Measurements from ENCODE around the gene RAB40C. TPM values are rescaled to one million over a fixed set of nuclear protein-coding genes. Genes with fewer than 3 reads are reported as not detected.

RAB40C gene
- total RNA-seq, 1 donor from 2014 or later, result 31.6 TPM

DNA sequence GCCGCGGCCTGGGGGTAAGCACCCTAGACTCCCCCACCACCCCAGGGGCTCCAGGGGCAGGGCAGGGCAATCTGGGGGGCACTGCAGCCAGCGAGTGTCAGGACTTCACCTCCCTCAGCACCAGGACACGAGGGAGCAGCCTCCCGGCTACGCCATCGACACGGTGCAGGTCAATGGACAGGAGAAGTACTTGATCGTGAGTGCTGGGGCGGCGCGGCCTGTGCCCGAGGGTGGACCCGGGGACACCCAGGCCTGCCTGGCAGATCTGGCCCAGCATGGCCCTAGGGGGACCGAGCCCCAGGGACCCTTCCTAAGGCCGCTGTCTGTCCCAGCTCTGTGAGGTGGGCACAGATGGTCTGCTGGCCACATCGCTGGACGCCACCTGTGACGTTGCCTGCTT, 82.5 kb downstream of the RAB40C start:
- H3K9me3 Mint-ChIP-seq, result no peaks in the 10 kb centered on the region
- no peak for DNase-seq (ENCODE audit: low read depth, low spot score)
- H3K27ac Mint-ChIP-seq (ENCODE audit: unreplicated experiment), result no peak overlapping the region
- peaks cover 8% of the 10 kb centered on the region for H3K4me1 Mint-ChIP-seq
- H3K4me3 Mint-ChIP-seq, result peak overlapping the region; percentile 61
- H3K36me3 Mint-ChIP-seq (ENCODE audit: low read depth), result no peaks in the 10 kb centered on the region
- TF ChIP-seq, protein P1, sequence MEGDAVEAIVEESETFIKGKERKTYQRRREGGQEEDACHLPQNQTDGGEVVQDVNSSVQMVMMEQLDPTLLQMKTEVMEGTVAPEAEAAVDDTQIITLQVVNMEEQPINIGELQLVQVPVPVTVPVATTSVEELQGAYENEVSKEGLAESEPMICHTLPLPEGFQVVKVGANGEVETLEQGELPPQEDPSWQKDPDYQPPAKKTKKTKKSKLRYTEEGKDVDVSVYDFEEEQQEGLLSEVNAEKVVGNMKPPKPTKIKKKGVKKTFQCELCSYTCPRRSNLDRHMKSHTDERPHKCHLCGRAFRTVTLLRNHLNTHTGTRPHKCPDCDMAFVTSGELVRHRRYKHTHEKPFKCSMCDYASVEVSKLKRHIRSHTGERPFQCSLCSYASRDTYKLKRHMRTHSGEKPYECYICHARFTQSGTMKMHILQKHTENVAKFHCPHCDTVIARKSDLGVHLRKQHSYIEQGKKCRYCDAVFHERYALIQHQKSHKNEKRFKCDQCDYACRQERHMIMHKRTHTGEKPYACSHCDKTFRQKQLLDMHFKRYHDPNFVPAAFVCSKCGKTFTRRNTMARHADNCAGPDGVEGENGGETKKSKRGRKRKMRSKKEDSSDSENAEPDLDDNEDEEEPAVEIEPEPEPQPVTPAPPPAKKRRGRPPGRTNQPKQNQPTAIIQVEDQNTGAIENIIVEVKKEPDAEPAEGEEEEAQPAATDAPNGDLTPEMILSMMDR (conservative IDR thresholded peaks at IDR 0.05), result no peak
- H3K27me3 Mint-ChIP-seq (ENCODE audit: low read depth), result peaks cover 12% of the 10 kb centered on the region

DNA sequence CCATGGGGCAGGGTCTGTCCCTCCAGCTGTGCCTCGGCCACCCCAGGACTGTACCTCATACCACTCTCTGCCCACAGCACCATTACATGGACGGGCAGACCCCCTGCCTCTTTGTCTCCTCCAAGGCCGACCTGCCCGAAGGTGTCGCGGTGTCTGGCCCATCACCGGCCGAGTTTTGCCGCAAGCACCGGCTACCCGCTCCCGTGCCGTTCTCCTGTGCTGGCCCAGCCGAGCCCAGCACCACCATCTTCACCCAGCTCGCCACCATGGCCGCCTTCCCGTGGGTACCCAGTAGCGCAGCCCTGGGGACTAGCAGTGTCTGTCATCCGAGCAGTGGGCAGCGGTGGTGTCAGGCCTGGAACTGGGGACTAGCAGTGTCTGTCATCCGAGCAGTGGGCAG, 83.0 kb downstream of the RAB40C start:
- no peak for DNase-seq (ENCODE audit: low read depth, low spot score)
- no peak overlapping the region for H3K27ac Mint-ChIP-seq (ENCODE audit: unreplicated experiment)
- H3K4me3 Mint-ChIP-seq, result peak overlapping the region; percentile 61
- H3K9me3 Mint-ChIP-seq, result no peaks in the 10 kb centered on the region
- TF ChIP-seq, protein P1 (conservative IDR thresholded peaks at IDR 0.05), result no peak
- H3K27me3 Mint-ChIP-seq (ENCODE audit: low read depth), result peaks cover 12% of the 10 kb centered on the region
- H3K4me1 Mint-ChIP-seq, result peaks cover 4% of the 10 kb centered on the region
- no peaks in the 10 kb centered on the region for H3K36me3 Mint-ChIP-seq (ENCODE audit: low read depth)

DNA sequence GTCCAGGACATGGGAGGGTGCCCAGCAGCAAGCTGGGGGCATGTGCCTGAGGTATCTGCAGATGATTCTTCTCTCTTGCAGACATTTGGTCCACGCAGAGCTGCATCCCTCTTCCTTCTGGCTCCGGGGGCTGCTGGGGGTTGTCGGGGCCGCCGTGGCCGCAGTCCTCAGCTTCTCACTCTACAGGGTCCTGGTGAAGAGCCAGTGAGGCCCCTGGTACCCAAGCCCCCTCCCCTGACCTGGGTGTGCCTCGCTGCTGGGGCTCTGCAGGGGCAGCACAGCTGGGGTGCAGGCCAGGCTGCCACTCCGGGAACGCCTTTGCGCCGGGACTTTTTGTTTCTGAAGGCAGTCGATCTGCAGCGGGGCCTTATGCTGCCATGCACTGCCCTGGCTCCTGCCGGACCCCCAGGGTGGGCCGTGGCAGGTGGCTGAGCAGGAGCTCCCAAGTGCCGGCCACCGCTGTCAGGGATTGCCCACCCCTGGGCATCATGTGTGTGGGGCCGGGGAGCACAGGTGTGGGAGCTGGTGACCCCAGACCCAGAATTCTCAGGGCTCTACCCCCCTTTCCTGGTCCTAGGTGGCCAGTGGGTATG, 83.6 kb downstream of the RAB40C start:
- Mint-ChIP-seq H3K27ac (ENCODE audit: unreplicated experiment) (no peak overlapping the region), H3K36me3 (ENCODE audit: low read depth) (no peaks in the 10 kb centered on the region), H3K9me3 (no peaks in the 10 kb centered on the region), H3K4me1 (peaks cover 4% of the 10 kb centered on the region), H3K27me3 (ENCODE audit: low read depth) (peaks cover 12% of the 10 kb centered on the region), H3K4me3 (no peak overlapping the region)
- TF ChIP-seq, protein P1 (conservative IDR thresholded peaks at IDR 0.05), result no peak
- no peak for DNase-seq (ENCODE audit: low read depth, low spot score)

DNA sequence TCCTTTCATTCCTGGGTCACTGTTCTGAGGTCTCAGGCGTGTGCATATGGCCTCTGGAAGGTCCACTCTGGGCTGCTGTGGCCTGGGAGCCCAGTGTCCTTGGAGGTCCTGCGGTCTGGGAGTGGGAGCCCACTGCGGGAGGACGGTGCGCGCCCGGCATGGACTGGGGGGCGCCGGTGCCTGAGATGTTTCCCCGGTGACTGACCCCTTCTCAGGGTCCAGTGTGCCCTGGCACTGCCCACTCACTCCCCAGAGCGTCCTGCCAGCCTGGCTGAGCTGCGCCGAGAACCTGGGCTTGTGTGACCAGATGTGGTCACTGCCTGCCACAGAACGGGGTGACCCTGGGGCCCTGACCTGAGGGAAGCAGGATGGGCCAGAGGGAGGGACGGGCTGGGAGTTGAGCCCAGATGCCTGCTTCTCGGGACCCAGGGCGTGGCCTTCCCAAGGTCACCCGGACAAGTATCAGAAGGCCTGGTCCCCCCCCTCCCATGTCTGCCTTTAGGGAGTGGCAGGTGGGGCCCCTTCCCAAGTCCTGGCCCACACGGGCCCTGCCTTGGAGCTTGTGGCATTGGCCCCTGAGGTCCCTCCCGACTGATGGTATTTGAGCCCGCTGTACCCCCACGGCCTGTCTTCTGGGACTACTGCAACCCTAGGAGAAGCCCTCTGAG, 84.5 kb downstream of the RAB40C start:
- Mint-ChIP-seq H3K36me3 (ENCODE audit: low read depth) (no peaks in the 10 kb centered on the region), H3K27ac (ENCODE audit: unreplicated experiment) (no peak overlapping the region), H3K9me3 (no peaks in the 10 kb centered on the region), H3K4me3 (peak overlapping the region; percentile 81), H3K4me1 (peaks cover 7% of the 10 kb centered on the region), H3K27me3 (ENCODE audit: low read depth) (peaks cover 14% of the 10 kb centered on the region)
- no peak for DNase-seq (ENCODE audit: low read depth, low spot score)
- TF ChIP-seq, protein P1 (conservative IDR thresholded peaks at IDR 0.05), result no peak

DNA sequence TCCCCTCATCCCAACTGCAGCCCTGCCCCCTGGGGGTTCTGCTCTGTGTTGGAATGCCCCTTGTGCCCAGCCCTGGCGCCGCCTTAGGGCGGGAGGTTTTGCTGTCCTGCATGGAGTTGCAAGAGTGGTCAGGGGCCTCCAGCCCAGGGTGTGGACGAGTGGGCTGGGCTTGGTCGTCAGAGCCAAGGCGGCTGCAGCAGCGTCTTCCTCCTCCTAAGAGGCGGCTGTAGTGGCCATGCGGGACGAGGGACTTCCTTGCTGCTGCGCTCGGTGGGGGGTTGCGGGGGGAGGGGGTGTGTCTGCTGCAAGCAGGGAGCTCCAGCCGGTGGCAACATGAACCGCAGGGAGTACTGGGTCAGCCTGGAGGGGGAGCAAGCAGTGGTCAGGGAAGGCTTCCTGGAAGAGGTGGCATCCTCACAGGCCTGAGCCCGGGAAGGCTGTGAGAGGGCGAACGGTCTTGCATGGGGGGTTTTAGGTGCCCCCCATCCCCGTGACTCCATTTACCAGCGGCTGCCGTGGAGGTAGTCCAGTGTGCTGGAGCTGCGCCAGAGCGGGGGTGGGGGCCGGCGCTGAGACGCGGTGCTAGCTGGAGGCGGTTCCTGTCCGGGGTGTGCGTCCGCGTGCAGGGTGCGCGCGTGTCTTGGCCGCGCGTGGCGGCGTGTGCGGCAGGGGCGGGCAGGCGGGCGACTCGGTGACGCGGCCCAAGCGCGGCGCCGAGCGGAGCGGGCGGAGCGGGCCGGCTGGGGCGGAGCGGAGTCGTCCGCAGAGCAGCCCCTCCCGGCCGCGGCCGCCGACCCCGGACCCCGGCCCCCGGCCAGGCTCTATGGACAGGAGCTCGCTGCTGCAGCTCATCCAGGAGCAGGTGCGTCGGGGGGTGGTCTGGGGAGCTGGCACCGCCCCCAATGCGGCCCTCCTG, 85.4 kb downstream of the RAB40C start, which contains the start of gene RHBDL1:
RHBDL1 (plus strand) TSS at position 704 of the 916 bp plus-strand sequence; CDS start at position 824, 120 bp downstream.
- no peak for DNase-seq (ENCODE audit: low read depth, low spot score)
- no peak within 1 kb of the TSS for H3K27ac Mint-ChIP-seq (ENCODE audit: unreplicated experiment)
- H3K4me1 Mint-ChIP-seq, result peaks cover 7% of the 10 kb centered on the region
- no peaks in the 10 kb centered on the region for H3K36me3 Mint-ChIP-seq (ENCODE audit: low read depth)
- TF ChIP-seq, protein P1 (conservative IDR thresholded peaks at IDR 0.05), result no peak
- peaks cover 14% of the 10 kb centered on the region for H3K27me3 Mint-ChIP-seq (ENCODE audit: low read depth)
- no peaks in the 10 kb centered on the region for H3K9me3 Mint-ChIP-seq
- H3K4me3 Mint-ChIP-seq, result peak within 1 kb of the TSS; percentile 81
